Mucosa of descending colon (tissue), 3 donors: ENCODE results near the gene ALDH1A3. TPM values are rescaled to one million over a fixed set of nuclear protein-coding genes. Genes with fewer than 3 reads are reported as not detected.

Source experiments
- ATAC-seq: fragments of 200-7000 bp; cut with Tn5 transposase; one replicate; pipeline ENCODE4 v1.9.1; 2020; ENCODE audit warnings: mild to moderate bottlenecking, moderate library complexity
- DNase-seq, 3 donors: peaks; one replicate each; pipeline ENCODE4 v3.0.0-alpha.2; 2020
- H3K36me3 ChIP-seq: fragments of 200-600 bp; one replicate; pipeline ENCODE4 v1.8.0; 2021; ENCODE audit warnings: low read depth, mild to moderate bottlenecking
- H3K4me1 ChIP-seq: fragments of 200-600 bp; one replicate; pipeline ENCODE4 v1.8.0; 2021; ENCODE audit warnings: low read depth, mild to moderate bottlenecking
- H3K4me3 ChIP-seq: fragments of 200-600 bp; one replicate; pipeline ENCODE4 v1.8.0; 2021; ENCODE audit warnings: mild to moderate bottlenecking
- H3K9me3 ChIP-seq: fragments of 200-600 bp; one replicate; pipeline ENCODE4 v1.8.0; 2021; ENCODE audit warnings: mild to moderate bottlenecking
- CTCF ChIP-seq: fragments of 200-600 bp; IDR thresholded peaks from one replicate; pipeline ENCODE4 v1.8.0; 2022; ENCODE audit warnings: antibody characterized with exemption, mild to moderate bottlenecking
- intact Hi-C, 2 donors: fragments of 100-400 bp; cut with DNase I in 1 of 2; cut with micrococcal nuclease in 1 of 2; formaldehyde crosslinking; loops; one replicate each; pipeline versions ENCODE4 v1.11.0 to v1.11.1; 2022; cut with DNase I, micrococcal nuclease
- total RNA-seq, 3 donors: library from RNA; stranded (reverse); fragmentation: NEBNext Ultra II Directional in 2 of 3; extraction: Animal tissue kit (Norgen Biotek cat#: 25700) in 2 of 3; gene quantifications; one replicate each; pipeline versions ENCODE4 v1.2.1 to v1.2.4, GENCODE V29; 2021 to 2023
- donor health status: DM: no; HTN: no; CAD: no; lungs with moderate emphysema.
- donor health status: DM: no; HTN: no; CAD: no.
- donor health status: DM: no; HTN: yes; CAD: no.

Gene ALDH1A3
- total RNA-seq, 3 donors from 2014 or later: 4.7 to 18.0 (median 12.9) TPM

GRCh38 chr15:100918034-100918689 lies 38.5 kb downstream of the ALDH1A3 start:
- TF ChIP-seq CTCF: peak; percentile 94
- Histone ChIP-seq H3K4me3 (peak overlapping the region; percentile 54), H3K9me3 (no peaks in the 10 kb centered on the region), H3K36me3 (no peaks in the 10 kb centered on the region), H3K4me1 (peaks cover 7% of the 10 kb centered on the region)
- intact Hi-C loops: loop anchor here (5.0 to 10.0 kb wide), 2 partner anchors 89 to 337 kb away; partner anchors contain the start of gene CHSY1 (in 1 of the 2)
- DNase-seq (peak; percentile 90 to 91 (median 91)), ATAC-seq (peak; percentile 93)

GRCh38 chr15:100918690-100919480 lies 39.3 kb downstream of the ALDH1A3 start, which contains the start of gene LRRK1:
Gene LRRK1 (plus strand): TSS chr15:100919357. CDS start chr15:100924633, 5,276 bp downstream.
- peaks cover 7% of the 10 kb centered on the region for H3K4me1 ChIP-seq
- no peaks in the 10 kb centered on the region for H3K9me3 ChIP-seq
- H3K4me3 ChIP-seq: peak within 1 kb of the TSS; percentile 54
- no peak for TF ChIP-seq CTCF
- ATAC-seq (peak; percentile 63), DNase-seq (peak; percentile 61 to 72 (median 70))
- intact Hi-C loops: loop anchor here (5.0 to 10.0 kb wide), 2 partner anchors 88 to 336 kb away; partner anchors contain the start of gene CHSY1 (in 1 of the 2)
- no peaks in the 10 kb centered on the region for H3K36me3 ChIP-seq

- Histone ChIP-seq H3K9me3 (no peaks in the 10 kb centered on the region), H3K36me3 (no peaks in the 10 kb centered on the region), H3K4me3 (peak overlapping the region; percentile 54), H3K4me1 (peaks cover 11% of the 10 kb centered on the region)
- no peak for TF ChIP-seq CTCF
- ATAC-seq: peak; percentile 28
- intact Hi-C loops: loop anchor here (5.0 to 10.0 kb wide), 2 partner anchors 88 to 335 kb away; partner anchors contain the start of gene CHSY1 (in 1 of the 2)
- peak in 2 of 3 donors; percentile 47 to 69 for DNase-seq
Measured at GRCh38 chr15:100919481-100920405, 40.1 kb downstream of the ALDH1A3 start.

- intact Hi-C loops: no loop called here
- no peak for ATAC-seq
- H3K4me1 ChIP-seq: peaks cover 18% of the 10 kb centered on the region
Measured at GRCh38 chr15:100920516-100921135, 41.0 kb downstream of the ALDH1A3 start.

More at GRCh38 chr15:100920516-100921135, 41.0 kb downstream of the ALDH1A3 start:
- no peak for DNase-seq
- Histone ChIP-seq H3K4me3 (no peak overlapping the region), H3K36me3 (no peaks in the 10 kb centered on the region), H3K9me3 (no peaks in the 10 kb centered on the region)
- TF ChIP-seq CTCF: no peak
